Limb (tissue), 2 donors: Measurements from ENCODE around the gene NPNT.

ENCODE experiments used
- DNase-seq, 2 donors: peaks; one replicate each; pipeline ENCODE4 v3.0.0-alpha.2; 2016; ENCODE audit errors: extremely low spot score in 2 of 2

NPNT gene

GRCh38 chr4:105970371-105970770, 75.1 kb downstream of the NPNT start:
- DNase-seq: no peak

- no peak for DNase-seq
These were observed 75.8 kb downstream of the NPNT start for GRCh38 chr4:105971036-105971435.

- no peak for DNase-seq
These were observed 77.8 kb downstream of the NPNT start for GRCh38 chr4:105972946-105973621.

- no peak for DNase-seq
These were observed 81.6 kb downstream of the NPNT start for GRCh38 chr4:105976915-105977314.

GRCh38 chr4:105978684-105979296, 83.5 kb downstream of the NPNT start:
- no peak for DNase-seq

GRCh38 chr4:105979506-105979905, 84.2 kb downstream of the NPNT start:
- DNase-seq: no peak

GRCh38 chr4:105988671-105989070, 93.4 kb downstream of the NPNT start:
- no peak for DNase-seq

GRCh38 chr4:105989485-105990242, 94.4 kb downstream of the NPNT start:
- DNase-seq: no peak

GRCh38 chr4:105990933-105991332, 95.7 kb downstream of the NPNT start:
- peak in 1 of 2 donors; percentile 44 for DNase-seq

- no peak for DNase-seq
These were observed 96.5 kb downstream of the NPNT start for GRCh38 chr4:105991726-105992125.

GRCh38 chr4:105992641-105993305, 97.5 kb downstream of the NPNT start:
- DNase-seq: no peak

GRCh38 chr4:105994061-105994460, 98.8 kb downstream of the NPNT start:
- no peak for DNase-seq

GRCh38 chr4:105994841-105995501, 99.7 kb downstream of the NPNT start:
- no peak for DNase-seq

GRCh38 chr4:105996845-105997244, 101.6 kb downstream of the NPNT start:
- no peak for DNase-seq

- no peak for DNase-seq
These were observed 103.1 kb downstream of the NPNT start for GRCh38 chr4:105998171-105999063.

- DNase-seq: no peak
These were observed 107.7 kb downstream of the NPNT start for GRCh38 chr4:106002994-106003393.

GRCh38 chr4:106010761-106011160, 115.5 kb downstream of the NPNT start:
- no peak for DNase-seq

- DNase-seq: no peak
These were observed 116.1 kb downstream of the NPNT start for GRCh38 chr4:106011387-106011786.

GRCh38 chr4:106017975-106018374, 122.7 kb downstream of the NPNT start:
- no peak for DNase-seq

GRCh38 chr4:106019771-106020170, 124.5 kb downstream of the NPNT start:
- no peak for DNase-seq
